Tibial artery (tissue), 4 donors: Measurements from ENCODE around the gene CDK9.

Experiments used
- DNase-seq, 2 donors: peaks; one replicate each; pipeline ENCODE4 v3.0.0-alpha.2; 2019
- H3K27ac ChIP-seq, 2 donors: fragments of 200-600 bp; sonication (generic) in 1 of 2; 1 replicate in 1 of 2; 2 replicates in 1 of 2; pipeline ENCODE4 v1.5.1; 2018 to 2019; ENCODE audit warnings: mild to moderate bottlenecking in 1 of 2
- H3K27me3 ChIP-seq, 2 donors: fragments of 200-600 bp; sonication (generic) in 1 of 2; one replicate each; pipeline versions ENCODE4 v1.5.1 to v1.6.0; 2016 to 2019
- H3K36me3 ChIP-seq, 3 donors: fragments of 200-600 bp; sonication (generic) in 2 of 3; one replicate each; pipeline ENCODE4 v1.5.1; 2016 to 2019; ENCODE audit warnings: mild to moderate bottlenecking in 2 of 3
- H3K4me1 ChIP-seq, 4 donors: fragments of 200-600 bp; sonication (generic) in 2 of 4; 1 replicate in 3 of 4; 2 replicates in 1 of 4; pipeline ENCODE4 v1.5.1; 2016 to 2019
- H3K4me3 ChIP-seq, 2 donors: fragments of 200-600 bp; sonication (generic) in 1 of 2; 1 replicate in 1 of 2; 2 replicates in 1 of 2; pipeline ENCODE4 v1.5.1; 2018 to 2019; ENCODE audit warnings: mild to moderate bottlenecking in 2 of 2
- H3K9me3 ChIP-seq, 3 donors: fragments of 200-600 bp; sonication (generic) in 1 of 3; one replicate each; pipeline ENCODE4 v1.5.1; 2016 to 2019
- intact Hi-C: fragments of 100-400 bp; cut with DNase I; formaldehyde crosslinking; loops from one replicate; pipeline ENCODE4 v1.15.0; 2023; ENCODE audit warnings: low total_unique reads
- TF ChIP-seq, protein P1 (sequence below), 2 experiments: fragments of 200-600 bp in 1 of 2; fragments of 450-650 bp in 1 of 2; IDR thresholded peaks; one replicate each; pipeline ENCODE4 v1.5.1; 2017 to 2019; ENCODE audit warnings: antibody characterized with exemption in 2 of 2, mild to moderate bottlenecking in 1 of 2, moderate library complexity in 1 of 2

The CDK9 gene

DNA sequence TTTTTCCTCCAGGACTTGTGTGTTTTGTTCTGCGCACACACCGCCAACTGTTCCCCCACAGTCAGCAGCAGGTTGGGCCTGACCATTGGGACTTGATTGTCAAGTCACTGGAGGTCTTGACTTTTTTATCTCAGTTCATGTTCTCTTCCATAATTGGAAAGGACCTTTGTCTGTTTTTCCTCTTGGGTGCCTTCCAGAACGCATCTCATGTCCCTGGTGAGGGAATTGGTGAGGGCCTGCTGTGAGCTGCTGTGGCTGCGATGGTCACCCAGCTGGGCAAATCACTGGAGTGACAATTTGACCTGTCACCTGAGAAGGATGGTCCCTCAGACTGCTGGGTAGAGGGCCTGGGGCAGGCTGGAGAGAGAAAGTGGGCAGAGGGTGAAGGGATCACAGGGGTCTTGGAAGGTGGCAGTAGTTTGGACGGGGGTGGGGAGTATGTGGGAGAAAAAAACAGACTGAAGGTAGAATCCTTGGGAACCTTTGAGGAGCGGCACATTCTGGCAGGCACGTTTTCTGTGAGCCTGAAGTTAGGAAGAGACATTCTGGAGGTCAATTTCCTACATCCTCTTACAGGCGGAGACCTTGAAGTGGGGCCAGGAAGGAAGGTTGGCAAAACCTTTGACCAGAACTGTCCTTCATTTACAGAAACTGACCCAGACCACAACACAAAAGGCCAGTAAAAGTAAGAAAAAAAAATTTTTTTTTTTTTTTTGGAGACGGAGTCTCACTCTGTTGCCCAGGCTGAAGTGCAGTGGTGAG lies 4.4 kb downstream of the CDK9 start:
- TF ChIP-seq, protein P1, sequence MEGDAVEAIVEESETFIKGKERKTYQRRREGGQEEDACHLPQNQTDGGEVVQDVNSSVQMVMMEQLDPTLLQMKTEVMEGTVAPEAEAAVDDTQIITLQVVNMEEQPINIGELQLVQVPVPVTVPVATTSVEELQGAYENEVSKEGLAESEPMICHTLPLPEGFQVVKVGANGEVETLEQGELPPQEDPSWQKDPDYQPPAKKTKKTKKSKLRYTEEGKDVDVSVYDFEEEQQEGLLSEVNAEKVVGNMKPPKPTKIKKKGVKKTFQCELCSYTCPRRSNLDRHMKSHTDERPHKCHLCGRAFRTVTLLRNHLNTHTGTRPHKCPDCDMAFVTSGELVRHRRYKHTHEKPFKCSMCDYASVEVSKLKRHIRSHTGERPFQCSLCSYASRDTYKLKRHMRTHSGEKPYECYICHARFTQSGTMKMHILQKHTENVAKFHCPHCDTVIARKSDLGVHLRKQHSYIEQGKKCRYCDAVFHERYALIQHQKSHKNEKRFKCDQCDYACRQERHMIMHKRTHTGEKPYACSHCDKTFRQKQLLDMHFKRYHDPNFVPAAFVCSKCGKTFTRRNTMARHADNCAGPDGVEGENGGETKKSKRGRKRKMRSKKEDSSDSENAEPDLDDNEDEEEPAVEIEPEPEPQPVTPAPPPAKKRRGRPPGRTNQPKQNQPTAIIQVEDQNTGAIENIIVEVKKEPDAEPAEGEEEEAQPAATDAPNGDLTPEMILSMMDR (IDR thresholded peaks at IDR 0.05): no peak
- Histone ChIP-seq H3K27ac (no peak overlapping the region), H3K9me3 (no peaks in the 10 kb centered on the region), H3K4me1 (peaks cover 0 to 21% (median 16%) of the 10 kb centered on the region in 4 donors), H3K36me3 (peaks cover 51 to 69% (median 60%) of the 10 kb centered on the region in 3 donors), H3K27me3 (no peaks in the 10 kb centered on the region), H3K4me3 (no peak overlapping the region)
- intact Hi-C loops: no loop called here
- DNase-seq: no peak

DNA sequence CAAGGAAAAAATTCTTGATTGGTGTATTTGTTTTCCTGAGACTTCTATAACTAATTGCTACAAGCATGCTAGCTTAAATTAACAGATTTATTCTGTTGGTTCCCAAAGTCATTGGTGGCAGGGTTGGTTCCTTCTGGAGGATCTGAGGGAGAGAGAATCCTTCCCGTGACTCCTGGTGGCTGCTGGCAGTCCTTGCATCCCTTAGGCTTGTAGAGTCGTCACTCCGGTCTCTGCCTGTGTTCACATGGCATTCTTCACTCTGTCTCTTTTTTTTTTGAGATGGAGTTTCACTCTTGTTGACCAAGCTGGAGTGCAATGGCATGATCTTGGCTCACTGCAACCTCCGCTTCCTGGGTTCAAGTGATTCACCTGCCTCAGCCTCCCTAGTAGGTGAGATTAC lies 5.3 kb downstream of the CDK9 start:
- no peak overlapping the region for H3K4me3 ChIP-seq
- intact Hi-C loops: no loop called here
- TF ChIP-seq, protein P1 (IDR thresholded peaks at IDR 0.05): no peak
- H3K27ac ChIP-seq: no peak overlapping the region
- no peaks in the 10 kb centered on the region for H3K9me3 ChIP-seq
- peaks cover 0 to 23% (median 17%) of the 10 kb centered on the region in 4 donors for H3K4me1 ChIP-seq
- H3K36me3 ChIP-seq: peaks cover 51 to 69% (median 60%) of the 10 kb centered on the region in 3 donors
- no peak for DNase-seq
- H3K27me3 ChIP-seq: no peaks in the 10 kb centered on the region

GRCh38 chr9:127792417-127793031 lies 6.7 kb downstream of the CDK9 start:
- DNase-seq: no peak
- Histone ChIP-seq H3K4me1 (peaks cover 0 to 21% (median 7%) of the 10 kb centered on the region in 4 donors), H3K4me3 (no peak overlapping the region), H3K9me3 (no peaks in the 10 kb centered on the region), H3K36me3 (peaks cover 43 to 63% (median 54%) of the 10 kb centered on the region in 3 donors), H3K27me3 (no peaks in the 10 kb centered on the region), H3K27ac (no peak overlapping the region)
- intact Hi-C loops: no loop called here
- TF ChIP-seq, protein P1 (IDR thresholded peaks at IDR 0.05): no peak

GRCh38 chr9:127793093-127793708 lies 7.4 kb downstream of the CDK9 start:
- DNase-seq: no peak
- peaks cover 0 to 16% (median 2%) of the 10 kb centered on the region in 4 donors for H3K4me1 ChIP-seq
- no peaks in the 10 kb centered on the region for H3K27me3 ChIP-seq
- no peak overlapping the region for H3K4me3 ChIP-seq
- TF ChIP-seq, protein P1 (IDR thresholded peaks at IDR 0.05): no peak
- intact Hi-C loops: no loop called here
- peaks cover 36 to 56% (median 47%) of the 10 kb centered on the region in 3 donors for H3K36me3 ChIP-seq
- no peaks in the 10 kb centered on the region for H3K9me3 ChIP-seq
- H3K27ac ChIP-seq: no peak overlapping the region

- H3K4me3 ChIP-seq: no peak overlapping the region
- intact Hi-C loops: no loop called here
Measured at GRCh38 chr9:127794001-127794791, 8.4 kb downstream of the CDK9 start.

More at GRCh38 chr9:127794001-127794791, 8.4 kb downstream of the CDK9 start:
- no peaks in the 10 kb centered on the region for H3K27me3 ChIP-seq
- no peak for DNase-seq
- H3K36me3 ChIP-seq: peaks cover 27 to 46% (median 37%) of the 10 kb centered on the region in 3 donors
- peaks cover 0 to 14% (median 0%) of the 10 kb centered on the region in 4 donors for H3K4me1 ChIP-seq
- TF ChIP-seq, protein P1 (IDR thresholded peaks at IDR 0.05): no peak
- no peaks in the 10 kb centered on the region for H3K9me3 ChIP-seq
- no peak overlapping the region for H3K27ac ChIP-seq
